Medulla oblongata (tissue), 1 donor: Measurements from ENCODE around the gene NXF1.
A peak's percentile ranks its signal among the peaks of the same experiment; 100 is the strongest.
"Not testable (repeated sequence)": the region's sequence is repeated elsewhere in the genome, so short reads cannot be mapped to it uniquely, and the experiment has no call there.

Experiments
- DNase-seq: peaks from one replicate; pipeline ENCODE4 v3.0.0-alpha.2; 2015; ENCODE audit errors: extremely low spot score

Gene NXF1

DNA sequence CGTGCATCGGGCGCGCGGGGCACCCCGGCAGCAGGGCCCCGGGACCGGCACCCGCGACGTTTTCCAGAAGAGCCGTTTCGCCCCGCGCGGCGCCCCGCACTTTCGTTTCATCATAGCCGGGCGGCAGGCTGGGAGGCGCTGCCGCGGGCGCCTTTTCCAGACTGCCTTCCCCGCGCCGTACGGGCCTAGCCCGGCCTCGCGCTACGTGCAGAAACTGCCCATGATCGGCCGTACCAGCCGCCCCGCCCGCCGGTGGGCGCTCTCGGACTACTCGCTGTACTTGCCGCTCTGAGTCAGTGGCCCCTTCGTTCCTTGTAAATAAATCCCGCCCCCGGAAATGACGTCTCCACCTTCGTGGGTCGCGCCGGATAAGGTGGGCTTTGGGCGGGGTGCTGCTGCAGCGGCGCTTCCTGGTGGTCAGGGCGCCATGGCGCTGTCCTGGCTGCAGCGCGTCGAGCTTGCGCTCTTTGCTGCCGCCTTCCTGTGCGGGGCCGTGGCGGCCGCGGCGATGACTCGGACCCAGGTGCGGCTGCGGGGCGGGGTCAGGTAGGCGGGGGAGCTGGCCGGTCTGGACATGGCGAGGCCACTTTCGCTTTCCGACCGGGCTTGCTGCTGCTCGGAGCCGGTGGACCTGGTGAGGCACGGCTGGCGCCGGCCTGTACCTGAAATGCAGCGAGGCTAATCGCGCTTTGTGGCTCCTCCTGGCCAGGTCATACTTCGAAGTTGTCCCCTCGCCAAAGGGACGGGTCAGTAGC is 18.1 kb downstream of the NXF1 start, which contains the start of gene TMEM179B:
Gene TMEM179B (plus strand): TSS at position 398 of the 755 bp plus-strand sequence. CDS start 30 bp downstream, at position 428.
- DNase-seq = peak; percentile 99

GRCh38 chr11:62786318-62787004 is 18.8 kb downstream of the NXF1 start:
- DNase-seq = peak; percentile 92

DNA sequence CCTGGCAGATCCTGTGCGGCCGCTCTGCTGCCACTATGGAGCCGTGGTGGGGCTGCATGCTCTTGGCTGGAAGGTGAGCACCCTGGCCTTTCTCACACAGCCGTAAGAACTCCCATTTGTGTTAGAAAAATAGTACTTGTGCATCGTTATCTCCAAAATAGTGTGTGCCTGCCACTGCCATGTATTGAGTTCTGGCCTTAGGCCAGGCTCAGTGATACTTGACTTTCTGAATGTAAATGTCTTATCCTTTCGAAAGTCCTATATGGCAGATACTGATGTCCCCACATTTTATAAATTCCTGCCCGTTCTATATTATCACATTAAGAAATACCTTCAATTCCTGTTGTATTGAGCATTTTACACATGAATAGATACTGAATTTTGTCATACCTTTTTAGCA is 22.5 kb downstream of the NXF1 start:
- no peak for DNase-seq

DNA sequence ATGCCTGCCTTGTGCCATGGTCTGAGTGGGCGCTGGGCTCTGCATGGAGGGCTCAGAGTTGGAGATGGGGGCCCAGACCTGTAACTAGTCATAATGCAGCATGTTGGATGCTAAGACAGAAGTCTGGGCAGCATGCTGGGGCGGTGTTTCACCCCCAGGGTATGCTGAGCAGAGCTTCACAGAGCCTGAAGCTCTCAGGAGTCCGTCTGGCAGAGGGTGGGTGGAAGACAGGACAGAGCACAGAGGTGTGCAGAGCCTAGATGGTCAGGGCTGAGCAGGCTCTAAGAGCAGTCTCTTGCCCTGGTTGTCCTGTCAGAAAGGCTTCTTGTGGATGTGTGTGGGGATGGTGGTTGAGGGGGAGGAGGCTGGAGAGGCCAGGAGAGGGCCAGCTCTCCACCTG is 26.8 kb downstream of the NXF1 start:
- no peak for DNase-seq

DNA sequence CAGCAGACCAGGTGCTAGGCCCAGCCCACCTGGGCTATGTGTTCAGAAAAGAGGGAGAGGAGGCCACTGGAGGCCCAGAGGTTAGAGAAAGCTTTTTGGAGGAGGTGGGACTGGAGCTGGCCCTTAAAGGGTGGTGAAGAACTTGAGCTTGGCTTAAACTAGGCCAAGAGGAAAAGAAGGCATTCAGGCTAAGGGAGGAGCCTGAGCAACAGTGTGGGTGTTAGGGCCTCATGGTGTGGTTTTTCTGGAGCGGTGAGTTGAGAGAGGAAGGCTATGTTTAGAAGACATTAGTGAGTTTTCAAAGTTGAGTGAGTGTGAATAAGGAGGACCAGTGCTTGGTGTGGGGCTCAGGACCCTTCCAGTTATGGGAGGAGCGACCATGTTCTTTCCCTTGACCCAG is 27.9 kb downstream of the NXF1 start:
- DNase-seq = no peak

DNA sequence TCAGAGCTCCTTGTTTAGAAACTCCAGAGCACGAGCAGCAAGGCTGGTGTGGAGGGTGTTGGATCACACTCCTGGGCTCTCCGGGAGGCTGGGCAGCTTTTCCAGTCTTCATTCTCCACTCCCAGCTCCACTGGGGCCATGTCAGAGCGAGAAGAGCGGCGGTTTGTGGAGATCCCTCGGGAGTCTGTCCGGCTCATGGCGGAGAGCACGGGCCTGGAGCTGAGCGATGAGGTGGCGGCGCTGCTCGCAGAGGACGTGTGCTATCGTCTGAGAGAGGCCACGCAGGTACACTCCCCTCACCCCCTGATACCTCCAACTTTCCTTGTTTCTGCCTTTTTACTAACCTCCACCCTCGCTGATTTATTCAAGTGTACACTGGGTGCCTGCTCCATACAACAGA is 29.6 kb downstream of the NXF1 start:
- DNase-seq = no peak

- no peak for DNase-seq
Measured at GRCh38 chr11:62774407-62774806, 30.8 kb downstream of the NXF1 start.

DNA sequence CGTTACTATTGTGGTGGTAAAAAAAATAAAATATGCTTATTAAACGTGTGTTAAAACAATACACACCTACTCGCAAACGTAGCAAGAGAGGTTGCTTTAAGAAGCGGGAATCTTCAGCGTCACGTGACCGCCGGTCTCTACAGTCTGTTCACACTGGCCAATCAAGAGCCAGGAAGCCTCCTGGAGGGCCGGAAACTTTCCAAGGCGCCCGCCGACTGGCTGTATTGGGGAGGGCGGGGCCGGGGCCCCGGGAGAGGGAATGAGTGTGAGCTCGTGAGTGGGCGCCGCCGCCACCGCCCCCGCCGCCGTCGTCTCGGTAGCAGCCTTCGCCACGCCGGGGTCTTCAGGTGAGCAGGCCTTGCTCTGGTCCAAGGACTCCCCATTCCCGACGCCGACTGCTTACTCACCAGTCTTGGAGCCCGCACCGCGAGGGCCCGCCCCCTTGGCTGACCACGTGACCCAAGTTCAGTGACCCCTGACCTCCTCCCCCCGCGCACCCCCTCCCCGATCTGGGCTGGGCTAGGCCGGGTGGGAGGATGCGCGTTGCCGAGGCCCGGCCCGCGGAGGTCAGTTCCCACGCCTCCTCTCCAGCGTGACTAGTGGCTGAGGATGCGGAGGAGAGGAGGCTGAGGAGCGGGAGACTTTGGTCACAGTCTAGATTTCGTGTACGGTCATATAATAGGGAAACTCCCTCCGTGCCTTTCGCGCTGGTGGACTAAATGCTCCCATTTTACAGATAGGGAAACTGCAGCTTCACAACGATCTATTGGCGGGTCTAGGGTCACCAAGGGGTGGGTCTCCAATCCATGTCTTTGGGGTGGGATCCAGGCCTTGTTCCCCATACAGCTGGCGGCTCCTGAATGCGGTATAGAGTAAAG is 33.9 kb downstream of the NXF1 start, which contains the start of gene TAF6L:
Gene TAF6L (plus strand): TSS at position 253 of the 878 bp plus-strand sequence. CDS start 4,388 bp downstream, outside the sequence.
- peak; percentile 99 for DNase-seq

- DNase-seq = no peak
Measured at GRCh38 chr11:62770778-62771143, 34.5 kb downstream of the NXF1 start.

DNA sequence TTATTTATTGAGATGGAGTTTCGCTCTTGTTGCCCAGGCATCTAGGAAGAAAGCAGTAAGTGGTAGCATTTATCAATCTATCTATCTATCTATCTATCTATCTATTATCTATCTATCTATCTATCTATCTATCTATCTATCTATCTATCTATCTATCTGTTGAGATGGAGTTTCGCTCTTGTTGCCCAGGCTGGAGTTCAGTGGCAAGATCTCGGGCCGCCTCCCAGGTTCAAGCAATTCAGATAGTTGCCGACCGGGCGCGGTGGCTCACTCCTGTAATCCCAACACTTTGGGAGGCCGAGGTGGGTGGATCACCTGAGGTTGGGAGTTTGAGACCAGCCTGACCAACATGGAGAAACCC is 44.4 kb downstream of the NXF1 start:
- not testable (repeated sequence) for DNase-seq

DNA sequence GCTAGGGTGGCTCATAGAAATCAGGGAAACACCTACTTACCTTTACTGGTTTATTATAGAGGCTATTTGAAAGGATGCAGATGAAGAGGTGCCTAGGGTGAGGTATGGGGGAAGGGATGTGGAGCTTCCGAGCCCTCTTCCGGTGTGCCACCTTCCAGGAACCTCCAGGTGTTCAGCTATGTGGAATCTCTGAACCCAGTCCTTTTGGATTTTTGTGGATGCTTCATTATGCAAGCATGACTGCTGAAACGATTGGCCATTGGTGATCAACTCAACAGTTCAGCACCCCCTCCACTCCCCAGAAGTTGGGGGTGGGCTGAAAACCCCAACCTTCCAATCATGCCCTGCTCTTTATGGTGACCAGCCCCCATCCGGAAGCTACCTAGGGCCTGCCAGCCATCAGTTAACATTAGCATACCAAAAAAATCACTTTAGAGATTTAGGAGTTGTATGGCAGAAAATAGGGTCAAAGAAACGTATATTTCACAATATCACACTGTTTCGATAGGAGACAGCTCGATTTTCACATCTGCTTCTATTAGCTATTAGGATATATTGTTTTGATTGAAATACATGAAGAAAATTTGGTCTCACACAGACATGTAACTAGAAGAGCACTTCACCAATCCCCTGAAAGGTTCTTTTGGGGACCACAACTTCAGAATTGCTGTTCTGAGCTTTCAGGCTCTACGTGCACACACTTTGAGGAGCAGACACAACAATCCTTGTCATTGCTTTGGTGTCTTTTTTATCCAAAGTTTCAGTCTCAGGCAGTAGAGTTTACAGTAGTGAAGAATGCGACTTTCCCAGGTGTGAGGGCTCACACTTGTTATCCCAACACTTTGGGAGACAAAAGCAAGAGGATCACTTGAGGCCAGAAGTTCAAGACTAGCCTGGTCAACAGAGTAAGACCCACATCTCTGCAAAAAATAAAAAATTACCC is 47.1 kb downstream of the NXF1 start:
- DNase-seq = no peak

- peak; percentile 52 for DNase-seq
Measured at GRCh38 chr11:62755086-62755615, 50.1 kb downstream of the NXF1 start.

GRCh38 chr11:62753736-62754603 is 51.3 kb downstream of the NXF1 start, which contains the start of gene ZBTB3:
Gene ZBTB3 (minus strand): TSS chr11:62754160. CDS start chr11:62753664, 496 bp downstream.
- peak; percentile 100 for DNase-seq

DNA sequence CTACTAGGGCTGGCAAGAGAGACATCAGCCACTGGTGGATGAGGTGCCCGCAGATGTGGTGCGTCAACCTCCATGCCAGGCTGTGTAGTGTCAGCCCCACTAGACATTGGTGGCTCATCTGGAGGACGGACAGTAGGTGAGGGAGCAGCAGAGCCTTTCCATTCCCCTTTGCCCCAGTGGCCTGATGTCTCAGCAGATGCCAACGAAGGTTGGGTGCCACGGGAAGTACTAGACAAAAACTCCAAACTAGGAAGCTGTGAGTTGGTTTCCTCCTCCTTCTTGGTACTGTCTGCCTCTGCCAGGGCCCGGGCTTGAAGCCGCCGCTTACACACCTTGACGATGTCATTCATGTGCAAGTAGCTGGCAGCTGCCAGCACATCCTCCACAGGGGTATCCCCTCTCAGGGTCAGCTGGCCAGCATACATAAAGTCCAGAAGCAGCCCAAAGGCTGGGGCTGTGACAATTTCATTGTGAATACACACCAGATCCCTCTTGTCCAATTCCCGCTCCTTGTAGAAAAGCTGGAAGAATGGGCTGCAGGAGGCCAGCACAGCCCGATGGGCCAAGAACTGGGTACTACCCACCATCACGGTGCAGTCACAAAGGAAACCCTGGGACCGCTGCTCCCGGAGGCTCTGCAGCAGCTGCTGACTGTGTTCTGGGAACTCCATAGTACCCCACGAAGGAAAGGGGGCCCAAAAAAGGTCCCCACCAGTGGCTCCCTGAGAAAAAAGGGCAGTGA is 52.1 kb downstream of the NXF1 start:
- DNase-seq = no peak

DNA sequence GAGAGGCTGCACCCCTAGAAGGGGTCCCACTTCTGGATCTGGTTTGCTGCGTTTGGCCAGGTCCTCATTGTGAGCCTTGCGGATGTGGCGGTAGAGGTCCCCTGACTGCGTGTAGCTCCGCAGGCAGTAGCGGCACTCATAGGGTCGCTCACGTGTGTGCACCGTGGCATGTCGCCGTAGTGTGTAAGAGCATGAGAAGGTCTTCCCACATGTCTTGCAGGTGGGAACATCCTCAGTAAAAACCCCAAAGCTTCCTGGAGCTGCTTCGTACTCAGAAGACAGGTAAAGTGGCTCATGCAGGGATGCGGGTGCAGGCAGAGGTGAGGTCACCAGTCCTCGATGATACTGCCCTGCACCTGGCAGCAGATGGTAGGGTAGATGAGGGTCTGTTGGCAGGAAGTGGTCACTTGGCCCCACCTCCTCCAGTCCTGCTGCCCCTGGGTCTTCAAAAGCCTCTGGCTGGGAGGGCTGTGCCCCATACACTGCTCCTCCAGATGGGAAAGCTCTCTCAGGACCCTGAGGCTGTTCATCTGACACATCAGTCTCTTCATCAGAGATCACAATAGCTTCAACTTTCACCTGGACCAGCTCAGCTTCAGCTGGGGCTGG is 53.0 kb downstream of the NXF1 start:
- no peak for DNase-seq

- not testable (repeated sequence) for DNase-seq
Measured at GRCh38 chr11:62749931-62750330, 55.3 kb downstream of the NXF1 start.

DNA sequence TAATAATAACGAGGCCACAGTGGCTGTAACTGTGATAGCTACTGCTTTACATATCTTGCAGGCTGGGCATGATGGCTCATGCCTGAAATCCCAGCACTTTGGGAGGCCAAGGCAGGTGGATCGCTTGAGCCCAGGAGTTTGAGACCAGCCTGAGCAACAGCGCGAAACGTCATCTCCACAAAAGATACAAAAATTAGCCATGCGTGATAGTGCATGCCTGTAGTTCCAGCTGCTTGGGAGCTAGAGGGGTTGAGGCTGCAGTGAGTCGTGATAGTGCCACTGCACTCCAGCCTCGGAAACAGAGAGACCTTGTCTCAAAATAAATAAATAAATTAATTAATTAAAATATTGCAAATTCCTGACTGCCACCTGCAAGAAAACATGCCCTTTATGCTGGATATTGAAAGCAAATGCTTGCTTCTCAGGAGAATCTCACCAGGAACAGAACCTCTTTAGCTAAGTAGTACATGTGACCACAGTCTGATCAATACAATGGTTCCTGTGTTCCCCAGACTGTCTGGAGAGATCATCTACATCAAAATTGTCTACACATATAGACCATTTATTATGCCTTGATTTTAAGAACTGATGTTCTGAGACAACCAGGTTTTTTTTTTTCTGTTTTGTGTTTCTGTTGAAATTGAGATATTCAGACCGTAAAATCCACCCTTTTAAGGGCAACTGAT is 57.6 kb downstream of the NXF1 start:
- peak; percentile 49 for DNase-seq
